GM20000 (cell line): ENCODE measurements around the gene CLIC1.

Source experiments
- DNase-seq: peaks from one replicate; pipeline ENCODE4 v3.0.0; 2012; ENCODE audit warnings: low spot score
- TF ChIP-seq, protein P1 (sequence below): IDR thresholded peaks from 2 replicates; pipeline ENCODE4 v1.5.1; 2012; ENCODE audit warnings: mild to moderate bottlenecking, control low read depth; ENCODE audit errors: extremely low read depth, missing control alignments

Gene CLIC1

DNA sequence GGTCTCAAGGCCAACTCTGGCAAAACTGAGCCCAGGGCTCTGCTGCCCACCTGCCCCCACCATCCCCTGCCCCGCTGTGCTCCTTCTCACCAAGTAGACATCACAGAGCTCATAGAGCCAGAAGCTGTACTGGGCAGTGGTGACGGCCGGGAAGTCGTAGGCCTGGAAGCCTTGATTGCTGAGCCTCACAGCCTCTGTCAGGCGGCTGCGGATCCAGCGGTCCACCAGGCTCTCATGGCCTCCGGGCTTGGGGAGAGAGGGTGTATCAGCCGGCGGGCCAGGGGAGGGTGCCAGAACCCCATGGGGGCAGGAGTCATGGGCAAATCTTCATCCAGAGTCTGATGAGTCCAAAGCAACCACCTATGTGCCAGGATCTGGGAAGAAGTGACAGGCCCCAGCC, 43.6 kb upstream of the CLIC1 start:
- DNase-seq: no peak
- TF ChIP-seq, protein P1, sequence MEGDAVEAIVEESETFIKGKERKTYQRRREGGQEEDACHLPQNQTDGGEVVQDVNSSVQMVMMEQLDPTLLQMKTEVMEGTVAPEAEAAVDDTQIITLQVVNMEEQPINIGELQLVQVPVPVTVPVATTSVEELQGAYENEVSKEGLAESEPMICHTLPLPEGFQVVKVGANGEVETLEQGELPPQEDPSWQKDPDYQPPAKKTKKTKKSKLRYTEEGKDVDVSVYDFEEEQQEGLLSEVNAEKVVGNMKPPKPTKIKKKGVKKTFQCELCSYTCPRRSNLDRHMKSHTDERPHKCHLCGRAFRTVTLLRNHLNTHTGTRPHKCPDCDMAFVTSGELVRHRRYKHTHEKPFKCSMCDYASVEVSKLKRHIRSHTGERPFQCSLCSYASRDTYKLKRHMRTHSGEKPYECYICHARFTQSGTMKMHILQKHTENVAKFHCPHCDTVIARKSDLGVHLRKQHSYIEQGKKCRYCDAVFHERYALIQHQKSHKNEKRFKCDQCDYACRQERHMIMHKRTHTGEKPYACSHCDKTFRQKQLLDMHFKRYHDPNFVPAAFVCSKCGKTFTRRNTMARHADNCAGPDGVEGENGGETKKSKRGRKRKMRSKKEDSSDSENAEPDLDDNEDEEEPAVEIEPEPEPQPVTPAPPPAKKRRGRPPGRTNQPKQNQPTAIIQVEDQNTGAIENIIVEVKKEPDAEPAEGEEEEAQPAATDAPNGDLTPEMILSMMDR: no peak

DNA sequence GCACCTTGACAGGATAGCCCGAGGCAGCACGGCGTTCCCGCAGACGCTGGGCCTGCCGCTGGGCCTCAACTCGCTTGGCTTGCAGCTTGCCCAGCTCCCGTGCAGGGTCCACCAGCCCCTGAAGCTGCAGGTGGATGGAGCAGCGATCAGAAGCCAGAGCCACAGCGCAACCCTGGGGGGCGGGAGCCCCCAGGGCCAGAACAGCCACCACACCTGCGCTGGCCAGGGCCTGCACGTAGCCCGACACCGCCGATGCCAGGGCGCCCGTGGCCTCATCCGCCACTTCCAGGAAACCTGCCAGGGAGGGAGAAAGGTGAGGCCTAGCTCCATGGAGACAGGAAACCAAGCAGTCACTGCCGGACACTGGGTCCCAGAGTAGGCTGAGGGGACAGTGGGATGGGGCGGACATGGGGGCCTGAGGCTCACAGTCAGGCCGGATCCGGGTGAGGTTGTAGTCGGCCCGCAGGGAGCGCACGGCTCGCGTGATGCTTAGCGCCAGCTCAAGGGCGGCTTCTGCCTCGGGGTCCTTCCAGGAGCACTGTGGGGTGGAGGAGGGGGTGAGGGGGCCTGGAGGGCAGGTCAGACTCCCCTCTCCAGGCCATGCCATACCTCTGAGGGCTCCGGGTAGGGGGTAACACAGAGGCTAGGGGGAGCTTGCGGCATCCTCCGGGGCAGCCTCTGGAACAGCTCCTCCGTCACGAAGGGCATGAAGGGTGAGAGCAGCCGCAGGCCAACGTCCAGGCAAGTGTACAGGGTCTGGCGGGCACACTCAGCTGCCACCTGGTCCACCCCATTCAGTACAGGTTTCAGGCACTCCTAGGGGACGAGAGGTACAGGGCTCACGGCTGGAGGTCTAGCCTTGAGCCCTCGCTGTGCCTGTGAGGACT, 42.9 kb upstream of the CLIC1 start:
- TF ChIP-seq, protein P1: no peak
- DNase-seq: no peak

DNA sequence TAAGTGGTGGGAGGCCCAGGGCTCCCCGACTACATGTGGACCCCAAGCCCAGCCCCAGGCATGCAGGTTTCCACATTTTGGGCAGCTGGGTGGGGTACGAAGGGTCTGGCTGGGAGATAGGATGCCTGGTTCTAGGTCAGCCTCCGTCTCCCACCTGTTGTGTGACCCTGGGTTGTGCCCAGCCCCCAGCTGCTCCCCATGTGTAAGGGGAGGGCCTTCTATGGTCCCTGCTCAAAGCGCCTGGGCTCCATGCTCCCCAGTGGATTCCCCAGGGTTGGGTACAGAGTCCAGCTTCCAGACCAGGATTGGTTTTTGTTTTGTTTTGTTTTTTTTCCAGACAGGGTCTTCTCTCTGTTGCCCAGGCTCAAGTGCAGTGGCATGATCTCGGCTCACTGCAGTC, 41.9 kb upstream of the CLIC1 start:
- DNase-seq: no peak
- TF ChIP-seq, protein P1: no peak

DNA sequence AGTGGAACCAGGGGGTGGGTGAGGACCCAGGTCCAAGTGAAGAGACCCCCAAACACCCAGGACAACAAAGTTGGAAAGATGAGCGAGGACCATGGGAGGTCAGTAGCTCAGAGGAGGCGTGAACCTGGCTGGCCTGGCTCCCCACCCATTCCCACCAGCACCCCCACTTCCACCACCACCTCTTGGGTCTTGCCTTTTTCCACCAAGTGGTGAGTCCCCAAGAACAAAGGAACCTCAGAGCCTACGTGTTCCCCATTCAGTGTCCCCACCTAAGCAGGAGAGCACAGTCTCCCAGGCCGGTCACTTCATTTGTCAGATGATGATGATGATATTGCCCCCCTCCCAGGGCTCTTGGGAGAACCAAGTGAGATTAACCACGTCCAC, 41.3 kb upstream of the CLIC1 start:
- DNase-seq: no peak
- TF ChIP-seq, protein P1: no peak

DNA sequence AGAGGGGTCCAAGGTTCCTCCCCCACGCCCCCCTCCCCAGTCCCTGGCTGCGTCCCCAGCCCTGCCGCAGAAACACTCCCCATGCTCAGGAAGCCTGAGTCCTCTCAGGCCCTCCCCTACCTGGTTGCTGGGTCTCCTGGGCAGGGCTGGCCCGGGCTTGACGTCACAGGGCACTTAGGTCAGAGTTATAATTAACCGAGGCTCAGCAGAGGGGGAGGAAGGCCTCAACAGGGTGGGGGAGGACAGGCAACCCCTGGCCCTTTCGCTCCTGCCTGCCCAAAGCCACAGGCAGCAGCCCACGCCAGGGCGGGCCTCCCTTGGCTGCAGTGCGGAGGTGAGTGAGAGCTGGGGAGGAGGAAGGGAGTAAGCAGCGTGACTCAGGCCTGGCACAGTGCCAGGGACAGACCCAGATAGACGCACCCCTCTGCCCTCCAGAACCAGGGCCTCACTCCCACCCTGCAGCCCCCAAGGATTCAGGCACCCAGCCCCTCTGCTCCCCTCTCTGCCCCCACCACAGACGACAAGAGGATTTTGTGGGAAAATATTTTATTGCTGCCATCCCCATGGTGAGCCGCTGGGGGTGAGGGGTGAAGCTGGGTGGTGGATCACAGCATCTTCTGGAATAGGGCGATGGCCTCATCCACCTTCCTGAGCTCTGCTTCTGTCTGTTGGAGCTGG, 40.8 kb upstream of the CLIC1 start, which contains the start of gene VWA7:
Gene VWA7 (minus strand): TSS at position 340 of the 678 bp plus-strand sequence. CDS start 549 bp downstream, outside the sequence.
- TF ChIP-seq, protein P1: no peak
- DNase-seq: peak; percentile 93

DNA sequence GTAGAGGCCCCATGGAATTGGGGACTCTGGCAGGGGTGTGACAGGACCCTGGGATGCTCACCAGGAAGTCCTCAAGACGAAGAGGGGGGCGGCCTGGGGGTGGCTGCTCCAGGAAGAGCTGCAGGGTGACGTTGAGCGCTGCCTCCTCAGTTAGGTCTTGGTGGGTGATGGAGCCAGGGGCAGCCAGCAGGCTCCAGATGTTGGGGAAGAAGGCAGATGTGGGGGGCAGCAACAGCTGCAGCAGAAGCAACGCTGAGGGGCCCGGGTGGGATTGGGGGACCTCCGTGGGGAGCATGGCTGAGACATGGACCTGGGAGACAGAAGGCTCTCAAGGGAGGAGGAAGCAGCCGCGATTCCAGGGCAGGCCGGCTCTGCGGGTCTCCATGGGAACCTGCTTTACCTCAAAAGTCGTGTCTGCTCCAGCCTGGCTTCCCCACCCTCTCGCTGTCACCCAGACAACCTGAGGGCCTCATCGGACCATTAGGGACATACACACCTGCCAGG, 40.2 kb upstream of the CLIC1 start:
- TF ChIP-seq, protein P1: no peak
- DNase-seq: no peak
